TTC549 (cell line): ENCODE data around the gene ADA.
"Not testable (repeated sequence)": the region's sequence is repeated elsewhere in the genome, so short reads cannot be mapped to it uniquely, and the experiment has no call there.

Experiments used
- FAIRE-seq: peaks from 2 replicates; lab custom pipeline; 2012; peaks lifted over from hg19 to GRCh38; lab: Jason Lieb, UNC

The ADA gene

DNA sequence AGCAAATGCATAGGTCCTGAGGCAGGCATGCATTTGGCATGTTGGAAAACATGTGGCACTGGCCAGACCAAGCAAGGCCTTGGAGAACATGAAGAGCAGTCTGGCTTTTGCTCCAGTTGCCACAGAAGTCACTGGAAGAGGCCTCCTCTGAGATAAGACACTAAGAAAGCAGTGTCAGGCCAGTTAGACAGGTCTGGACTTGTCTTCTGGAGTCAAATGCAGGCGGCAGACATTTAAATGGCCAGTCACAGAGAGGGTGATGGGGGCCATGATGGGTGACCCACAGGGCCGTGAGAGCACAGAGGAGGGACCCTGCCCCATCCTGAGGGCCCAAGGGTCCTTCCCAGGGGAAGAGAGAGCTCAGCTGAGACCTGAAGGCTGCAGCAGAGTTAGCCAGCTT is 26.7 kb upstream of the ADA start:
- no peak for FAIRE-seq

- not testable (repeated sequence) for FAIRE-seq
Measured at GRCh38 chr20:44672318-44672902, 20.9 kb upstream of the ADA start.

GRCh38 chr20:44671541-44671940 is 20.0 kb upstream of the ADA start:
- not testable (repeated sequence) for FAIRE-seq

DNA sequence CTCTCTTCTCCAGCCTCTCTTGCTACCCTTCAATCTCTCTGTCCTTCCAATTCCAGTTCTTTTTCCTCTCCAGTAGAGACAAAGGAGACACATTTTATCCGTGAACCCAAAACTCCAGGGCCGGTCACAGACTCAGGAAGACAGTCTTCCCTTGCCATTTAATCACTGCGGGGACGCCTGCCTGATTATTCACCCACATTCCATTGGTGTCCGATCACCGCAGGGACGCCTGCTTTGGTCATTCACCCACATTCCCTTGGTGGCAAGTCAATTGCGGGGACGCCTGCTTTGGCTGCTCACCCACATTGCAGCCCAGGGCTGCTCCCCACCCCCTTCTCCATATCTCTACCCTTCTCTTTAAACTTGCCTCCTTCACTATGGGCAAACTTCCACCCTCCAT is 19.4 kb upstream of the ADA start:
- not testable (repeated sequence) for FAIRE-seq

DNA sequence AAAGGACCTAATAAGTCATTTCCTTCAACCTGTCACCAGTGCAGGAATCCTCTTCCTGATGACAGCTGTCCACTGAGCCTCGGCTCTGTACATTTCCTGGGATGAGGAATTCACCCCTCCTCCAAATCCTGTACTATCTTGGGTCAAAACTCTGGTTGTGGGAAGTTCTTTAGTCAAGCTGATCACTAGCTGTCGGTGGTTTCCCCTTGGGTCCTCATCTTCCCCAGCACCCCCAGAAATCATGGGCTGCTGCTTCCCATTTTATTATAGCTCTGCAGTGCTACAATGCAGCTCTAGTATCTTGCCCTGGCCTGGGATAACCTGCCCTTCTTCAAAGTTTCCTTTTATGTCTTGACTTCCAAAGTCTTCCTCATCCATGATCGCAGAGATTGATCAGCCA is 14.6 kb upstream of the ADA start:
- FAIRE-seq: no peak

DNA sequence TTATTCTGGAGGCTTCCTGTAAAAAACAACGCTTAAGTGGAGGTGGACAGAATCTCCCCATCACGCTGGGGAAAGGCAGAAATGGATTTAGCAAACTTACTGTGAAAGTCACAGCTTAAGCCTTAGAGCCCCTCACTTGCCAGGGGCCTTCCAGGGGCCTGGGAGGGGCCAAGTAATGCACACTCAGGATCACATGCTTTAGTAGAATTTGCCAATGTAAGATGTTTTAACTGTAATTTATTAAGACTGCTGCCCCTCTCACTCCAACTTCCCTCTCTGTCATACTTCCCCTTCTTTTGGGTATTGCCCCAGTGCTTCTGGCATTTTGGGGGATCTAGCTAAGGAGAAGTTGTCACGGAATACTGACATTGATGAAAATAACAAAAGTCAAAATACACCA is 12.6 kb upstream of the ADA start:
- FAIRE-seq: no peak

DNA sequence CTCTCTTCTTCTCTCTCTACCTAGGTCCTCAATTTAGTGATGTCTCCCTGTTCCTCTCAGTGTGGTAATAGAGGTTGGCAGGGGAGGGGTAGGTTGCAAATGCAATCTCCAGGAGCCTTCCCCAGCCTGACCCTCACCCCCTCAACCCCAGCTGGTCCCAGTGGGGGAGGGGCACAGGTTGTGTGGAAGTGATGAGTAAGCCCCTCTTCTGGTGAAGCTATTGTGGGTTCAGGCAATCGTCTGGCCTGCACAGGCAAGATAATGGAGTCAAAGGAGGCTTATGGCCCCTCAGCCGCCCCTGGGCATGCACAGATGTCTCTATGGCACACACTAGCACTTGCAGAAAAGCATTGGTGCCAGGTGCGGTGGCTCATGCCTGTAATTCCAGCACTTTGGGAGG is 10.8 kb upstream of the ADA start:
- no peak for FAIRE-seq

DNA sequence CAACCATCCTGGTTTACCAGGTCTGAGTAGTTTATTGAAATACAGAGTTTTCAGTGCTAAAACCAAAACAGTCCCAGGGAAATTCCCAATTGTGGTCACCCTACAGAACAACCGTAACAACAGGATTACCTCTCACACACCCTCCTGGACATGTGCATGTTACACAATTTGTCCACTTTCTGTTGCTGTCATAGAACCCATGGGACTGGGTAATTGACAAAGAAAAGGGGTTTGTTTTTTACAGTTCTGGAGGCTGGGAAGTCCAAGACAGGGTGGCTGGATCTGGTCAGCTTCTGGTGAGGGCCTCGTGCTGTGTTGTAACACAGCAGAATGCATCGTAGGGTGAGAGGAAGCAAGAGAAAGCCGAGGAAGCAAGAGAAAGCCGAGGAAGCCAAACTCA is 9.1 kb upstream of the ADA start:
- FAIRE-seq: no peak

DNA sequence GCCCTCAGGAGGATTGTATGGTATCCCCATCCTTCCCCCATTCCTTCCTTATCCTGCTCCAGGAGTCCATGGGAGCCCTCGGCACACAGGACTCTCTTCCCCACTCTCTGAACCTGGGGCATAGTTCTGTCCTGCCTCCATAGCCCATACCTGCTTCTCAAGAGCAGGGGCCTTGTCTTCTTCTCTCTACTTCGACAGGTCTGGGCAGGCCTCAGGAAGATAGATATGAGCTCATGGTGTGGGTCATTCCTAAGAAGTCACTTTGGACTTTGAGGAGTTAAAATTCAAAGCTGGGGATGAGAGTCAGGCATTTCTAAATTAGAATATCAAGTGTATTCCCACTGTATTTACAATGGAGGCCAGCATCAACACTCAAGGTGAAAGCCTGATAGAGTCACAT is 8.4 kb upstream of the ADA start:
- FAIRE-seq: no peak

- FAIRE-seq: no peak
Measured at GRCh38 chr20:44658810-44659209, 7.3 kb upstream of the ADA start.

DNA sequence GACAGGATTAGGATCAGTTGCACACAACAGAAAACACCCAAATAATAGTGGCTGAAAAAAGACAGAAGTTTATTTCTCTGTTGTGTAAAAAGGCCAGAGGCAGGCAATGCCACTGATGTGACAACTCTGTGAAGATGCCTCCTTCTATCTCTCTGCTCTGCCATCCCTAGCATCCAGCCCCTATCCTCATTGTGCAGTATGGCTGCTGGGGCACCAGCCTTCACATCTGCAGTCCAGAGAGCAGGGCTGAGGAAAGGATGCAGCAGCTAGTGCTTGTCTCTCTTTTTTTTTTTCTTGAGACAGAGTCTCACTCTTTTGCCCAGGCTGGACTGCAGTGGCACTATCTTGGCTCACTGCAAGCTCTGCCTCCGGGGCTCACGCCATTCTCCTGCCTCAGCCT is 6.4 kb upstream of the ADA start:
- FAIRE-seq: no peak

DNA sequence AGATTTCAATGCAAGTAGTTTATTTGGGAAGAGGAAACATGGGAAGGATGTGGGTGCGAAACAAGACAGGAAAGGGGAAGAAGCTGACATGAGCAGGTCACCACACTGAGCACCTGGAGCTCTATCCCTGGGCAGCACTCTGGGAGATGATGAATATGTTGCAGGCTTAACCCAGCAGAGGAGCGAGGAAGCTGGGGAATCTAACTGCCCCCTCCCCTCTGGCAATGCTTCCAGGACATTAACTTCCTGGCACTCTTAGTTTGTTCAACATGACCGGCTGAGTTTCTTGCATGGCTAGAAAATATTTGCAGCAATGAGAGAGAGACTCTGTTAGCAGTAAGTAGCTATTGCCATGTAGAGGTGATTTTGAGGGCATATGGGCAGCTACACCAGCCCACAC is 4.9 kb upstream of the ADA start:
- no peak for FAIRE-seq

- not testable (repeated sequence) for FAIRE-seq
Measured at GRCh38 chr20:44654210-44654609, 2.7 kb upstream of the ADA start.

GRCh38 chr20:44653546-44653945 is 2.0 kb upstream of the ADA start:
- FAIRE-seq: no peak

DNA sequence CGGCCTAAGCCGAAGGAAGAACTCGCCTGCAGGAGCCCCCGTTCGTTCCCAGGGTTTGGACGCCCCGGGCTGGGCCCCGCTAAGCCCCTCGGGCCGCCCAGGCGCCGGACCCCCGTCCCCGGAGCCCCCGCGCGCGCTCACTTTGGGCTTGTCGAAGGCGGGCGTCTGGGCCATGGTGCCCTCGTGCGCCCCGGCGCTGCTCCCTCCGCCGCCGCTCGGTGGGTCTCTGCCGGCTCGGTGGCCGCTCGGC is 140 bp downstream of the ADA start:
- no peak for FAIRE-seq

GRCh38 chr20:44650771-44651433 is 597 bp downstream of the ADA start:
- no peak for FAIRE-seq

GRCh38 chr20:44649976-44650375 is 1.5 kb downstream of the ADA start:
- no peak for FAIRE-seq

DNA sequence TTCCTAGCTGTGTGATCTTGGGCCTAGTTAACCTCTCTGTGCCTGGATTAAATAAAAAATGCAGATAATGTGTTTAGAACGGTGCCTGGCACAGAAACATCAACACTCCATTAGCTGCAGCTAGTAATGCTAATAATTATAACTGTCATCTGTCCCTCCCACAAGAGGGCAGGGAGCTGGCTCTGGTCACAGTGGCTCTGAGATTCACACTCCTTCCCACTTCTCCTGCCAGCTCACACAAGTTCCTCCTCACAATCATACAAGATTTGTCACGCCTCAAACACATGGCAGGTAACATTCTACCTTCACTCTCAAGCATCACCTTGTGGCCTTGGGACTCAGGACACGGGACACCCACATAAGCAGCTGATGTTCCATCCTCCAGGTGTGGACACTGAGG is 2.4 kb downstream of the ADA start:
- FAIRE-seq: no peak

GRCh38 chr20:44648579-44648978 is 2.9 kb downstream of the ADA start:
- FAIRE-seq: no peak

- no peak for FAIRE-seq
Measured at GRCh38 chr20:44648068-44648467, 3.4 kb downstream of the ADA start.

DNA sequence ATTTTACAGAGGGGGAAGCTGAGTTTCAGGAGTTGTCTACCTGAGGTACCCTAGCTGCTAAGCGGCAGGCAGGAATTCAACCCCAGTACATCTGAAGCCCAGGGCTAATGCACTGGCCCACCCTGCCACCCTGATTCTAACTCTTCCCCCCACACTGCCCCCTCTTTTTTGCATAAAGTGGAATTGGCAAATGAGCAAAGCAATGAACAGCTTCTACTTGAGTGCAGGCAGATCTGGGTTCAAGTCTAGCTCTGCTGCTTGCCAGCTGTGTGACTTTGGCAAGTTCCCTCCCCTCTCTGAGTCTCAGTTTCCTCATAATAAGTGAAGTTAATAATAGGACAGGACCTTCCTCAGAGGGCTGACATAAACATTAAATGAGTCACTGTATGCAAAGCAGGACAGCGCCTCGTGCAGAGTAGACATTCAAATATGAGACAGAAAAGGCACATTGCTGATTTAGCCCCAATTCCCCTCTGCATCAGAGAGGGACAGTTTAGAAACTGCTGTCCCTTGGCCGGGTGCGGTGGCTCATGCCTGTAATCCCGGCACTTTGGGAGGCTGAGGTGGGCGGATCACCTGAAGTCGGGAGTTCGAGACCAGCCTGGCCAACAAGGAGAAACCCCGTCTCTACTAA is 4.7 kb downstream of the ADA start:
- FAIRE-seq: no peak

DNA sequence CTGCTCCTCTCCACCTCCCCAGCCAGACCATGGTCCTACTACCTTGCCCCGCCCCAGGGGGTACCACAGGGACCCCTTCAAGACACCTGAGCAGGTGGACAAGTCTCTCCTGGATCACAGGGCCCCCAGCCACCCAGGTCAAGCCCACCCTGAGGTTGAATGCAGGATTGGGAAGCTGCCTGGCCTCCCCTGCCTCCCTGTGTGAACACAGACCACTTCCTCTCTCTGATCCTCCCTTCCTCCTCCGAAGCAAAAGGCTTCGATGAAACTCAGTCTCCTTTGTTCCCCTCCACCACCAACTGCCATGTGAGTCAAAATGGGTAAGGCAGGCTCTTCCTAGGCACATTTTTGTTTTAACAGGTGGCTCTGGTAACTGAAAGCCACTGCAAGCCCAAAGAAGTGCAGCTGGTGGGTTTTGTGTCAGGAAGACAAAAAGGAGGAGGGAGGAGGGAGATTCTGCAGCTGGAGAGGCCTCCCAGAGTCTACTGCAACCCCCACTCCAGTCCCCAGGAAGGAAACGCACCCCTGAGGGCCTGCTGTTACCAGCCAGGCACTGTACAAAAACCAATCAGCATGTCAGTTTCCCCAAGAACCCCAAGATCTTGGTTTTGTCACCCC is 5.4 kb downstream of the ADA start:
- no peak for FAIRE-seq

DNA sequence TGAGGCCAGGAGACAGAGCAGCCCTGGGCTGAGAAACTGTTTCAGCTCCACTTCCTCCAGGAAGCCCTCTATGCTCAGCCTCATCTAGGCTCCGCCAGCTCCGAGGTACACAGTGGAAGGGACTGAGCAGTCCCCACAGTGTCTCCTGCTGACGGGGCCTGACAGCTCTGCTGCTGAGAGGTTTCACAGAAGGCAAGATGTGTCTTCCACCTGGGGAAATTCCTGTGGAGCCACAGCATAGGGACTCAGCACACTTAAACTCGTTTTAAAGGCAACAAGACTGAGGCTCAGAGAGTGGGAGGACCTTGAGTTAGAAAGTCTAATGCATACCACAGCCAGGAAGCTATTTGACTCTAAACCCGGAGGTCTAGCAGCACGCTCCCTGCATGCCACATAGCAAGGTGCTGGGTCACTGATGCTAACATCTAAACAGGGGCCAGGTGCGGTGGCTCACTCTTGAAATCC is 6.8 kb downstream of the ADA start:
- FAIRE-seq: no peak

- FAIRE-seq: no peak
Measured at GRCh38 chr20:44644230-44644617, 7.3 kb downstream of the ADA start.
